Head of caudate nucleus (tissue), 42 donors: ENCODE data around the gene TEX101.
"Not testable (repeated sequence)": the region's sequence is repeated elsewhere in the genome, so short reads cannot be mapped to it uniquely, and the experiment has no call there.

Experiments
- DNase-seq, 42 donors: peaks; one replicate each; pipeline versions ENCODE4 v3.0.0 to v3.0.0-alpha.2; 2020 to 2021; ENCODE audit warnings: mixed read lengths in 7 of 42
- intact Hi-C: fragments of 100-400 bp; cut with DNase I; formaldehyde crosslinking; loops from one replicate; pipeline ENCODE4 v1.15.0; 2022

The TEX101 gene

GRCh38 chr19:43444091-43444490 lies 29.4 kb downstream of the TEX101 start:
- intact Hi-C loops = not testable (repeated sequence)

GRCh38 chr19:43444531-43445287 lies 30.0 kb downstream of the TEX101 start:
- intact Hi-C loops = loop anchor here (5.0 kb wide), 1 partner anchor 58 kb away; the partner anchor contains the start of gene PHLDB3

More at GRCh38 chr19:43444091-43444490, 29.4 kb downstream of the TEX101 start:
- DNase-seq = not testable (repeated sequence)

GRCh38 chr19:43445426-43445825 lies 30.7 kb downstream of the TEX101 start:
- intact Hi-C loops = loop anchor here (5.0 kb wide), 1 partner anchor 57 kb away; the partner anchor contains the start of gene PHLDB3
- DNase-seq = no peak

More at GRCh38 chr19:43444531-43445287, 30.0 kb downstream of the TEX101 start:
- DNase-seq = no peak

- intact Hi-C loops = loop anchor here (2.0 to 5.0 kb wide), 2 partner anchors 55 to 72 kb away; partner anchors contain the start of gene PHLDB3
- peak; percentile 60 to 92 (median 84) for DNase-seq
Observed at GRCh38 chr19:43446746-43447489, 32.2 kb downstream of the TEX101 start.

GRCh38 chr19:43447655-43448054 lies 33.0 kb downstream of the TEX101 start:
- intact Hi-C loops = loop anchor here (2.0 to 5.0 kb wide), 2 partner anchors 55 to 71 kb away; partner anchors contain the start of gene PHLDB3

GRCh38 chr19:43450545-43450997 lies 35.9 kb downstream of the TEX101 start:
- no peak for DNase-seq
- intact Hi-C loops = no loop called here

More at GRCh38 chr19:43447655-43448054, 33.0 kb downstream of the TEX101 start:
- DNase-seq = no peak

DNA sequence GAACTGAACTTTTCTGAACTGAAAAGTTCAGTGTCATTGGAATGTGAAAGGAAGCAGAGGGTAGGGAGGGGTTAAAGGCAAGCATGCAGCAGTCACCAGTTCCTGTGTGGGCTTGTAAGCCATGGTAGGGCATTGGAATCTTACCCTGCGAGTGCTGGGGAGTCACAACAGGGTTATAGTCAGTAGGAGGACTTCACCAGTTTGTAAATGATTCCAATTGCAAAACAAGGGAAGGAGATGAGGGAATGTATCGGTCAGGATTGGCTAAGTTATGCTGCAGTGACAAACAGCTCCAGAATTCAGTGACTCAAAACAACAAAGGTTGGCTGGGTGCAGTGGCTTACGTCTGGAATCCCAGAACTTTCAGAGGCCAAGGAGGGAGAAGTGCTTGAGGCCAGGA lies 37.9 kb downstream of the TEX101 start:
- intact Hi-C loops = no loop called here

GRCh38 chr19:43454031-43454430 lies 39.3 kb downstream of the TEX101 start:
- intact Hi-C loops = no loop called here
- no peak for DNase-seq

More for the DNA sequence above, 37.9 kb downstream of the TEX101 start:
- no peak for DNase-seq

DNA sequence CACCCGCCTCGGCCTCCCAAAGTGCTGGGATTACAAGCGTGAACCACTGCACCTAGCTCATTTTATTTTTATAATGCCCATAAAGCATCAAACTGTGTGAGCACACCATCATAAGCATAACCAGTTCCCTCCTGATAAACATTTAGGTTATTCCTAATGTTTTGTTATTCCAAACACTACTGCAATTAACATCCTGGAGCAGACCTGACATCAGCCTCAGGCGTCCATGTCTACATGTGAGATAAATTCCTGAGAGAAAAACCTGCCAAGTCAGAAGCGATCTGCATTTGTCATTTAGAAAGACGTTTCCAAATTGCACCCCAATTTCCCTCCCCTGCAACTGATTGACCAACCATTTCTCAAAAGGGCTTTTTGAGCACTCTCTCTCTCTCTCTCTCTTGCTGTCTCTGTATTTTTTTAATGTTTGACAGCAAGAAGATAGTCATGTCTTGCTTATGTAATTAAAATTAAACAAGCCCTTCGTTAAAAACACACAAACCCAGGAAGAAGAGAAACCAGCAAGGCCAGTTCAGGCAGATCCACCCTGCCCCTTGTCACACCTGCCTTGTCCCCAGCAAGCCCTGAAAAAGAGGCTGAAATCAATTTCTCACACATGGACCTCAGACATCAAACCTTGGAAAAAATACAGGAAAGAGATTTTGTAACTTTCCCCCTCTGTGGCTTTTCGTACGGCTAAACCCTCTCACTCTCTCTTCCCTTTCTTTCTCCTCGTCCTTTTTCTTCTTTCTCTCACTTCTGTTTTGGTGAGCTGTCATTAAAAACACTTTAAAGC lies 40.8 kb downstream of the TEX101 start:
- intact Hi-C loops = no loop called here
- no peak for DNase-seq

- intact Hi-C loops = no loop called here
- no peak for DNase-seq
Observed at GRCh38 chr19:43457809-43458208, 43.1 kb downstream of the TEX101 start.

DNA sequence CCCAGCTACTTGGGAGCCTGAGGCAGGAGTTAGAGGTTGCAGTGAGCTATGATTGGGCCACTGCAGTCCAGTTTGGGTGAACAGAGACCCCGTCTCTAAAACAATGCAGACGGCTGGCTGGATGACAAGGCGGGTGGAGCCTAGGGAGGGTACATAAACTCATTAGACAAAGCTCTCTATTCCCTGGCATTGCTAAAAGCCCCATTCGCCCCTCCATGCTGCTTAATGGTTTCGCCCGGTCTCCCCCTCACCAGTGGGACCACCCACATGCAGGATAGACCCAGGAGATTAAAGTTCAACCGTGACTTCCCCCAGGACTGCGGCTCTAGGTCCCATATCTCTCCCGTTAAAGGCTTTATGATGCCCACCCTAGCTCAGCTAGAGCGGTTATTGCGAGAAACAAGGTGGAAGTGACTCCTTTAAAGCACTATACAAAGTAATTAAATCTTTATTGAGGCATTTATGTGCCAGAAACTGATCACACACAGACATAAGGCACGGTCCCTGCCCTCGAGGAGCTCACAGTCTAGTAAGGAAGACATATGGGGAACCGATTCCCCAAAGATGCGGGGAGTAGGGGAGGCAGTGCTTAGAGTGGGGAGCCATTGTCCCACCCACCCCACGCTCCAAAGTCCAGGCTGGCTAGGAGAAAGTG lies 45.8 kb downstream of the TEX101 start:
- intact Hi-C loops = no loop called here
- no peak for DNase-seq

- DNase-seq = no peak
- intact Hi-C loops = no loop called here
Observed at GRCh38 chr19:43461303-43461702, 46.6 kb downstream of the TEX101 start.

GRCh38 chr19:43462383-43462782 lies 47.7 kb downstream of the TEX101 start:
- intact Hi-C loops = no loop called here
- DNase-seq = no peak

DNA sequence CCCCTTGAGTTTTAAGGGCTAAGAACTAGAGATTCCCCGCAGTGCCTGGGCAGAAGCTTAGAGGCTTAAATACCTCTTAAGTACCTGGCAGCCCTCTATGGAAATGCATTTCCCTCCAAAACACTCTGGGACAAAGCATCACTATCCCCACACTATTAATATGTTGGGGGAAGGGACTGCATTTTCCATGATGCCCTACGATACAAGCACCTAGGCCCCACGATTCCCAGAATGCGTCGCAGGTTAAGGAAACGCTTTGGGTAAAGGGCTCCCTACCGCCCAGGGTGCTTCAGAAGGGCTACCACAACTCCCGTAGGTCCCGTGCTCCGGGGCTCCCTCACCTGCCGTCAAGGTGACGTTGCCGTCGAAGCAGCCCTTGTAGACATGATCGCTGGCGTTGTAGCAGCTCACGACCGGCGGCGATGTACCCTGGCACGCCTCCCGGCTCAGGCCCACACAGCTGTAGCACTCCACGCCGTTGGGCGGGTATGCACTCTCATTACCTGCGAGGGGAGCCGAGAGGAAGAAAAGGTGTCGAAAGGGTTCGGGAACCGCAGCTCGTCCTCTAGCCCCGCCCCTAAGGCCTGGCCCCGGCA lies 48.2 kb downstream of the TEX101 start:
- intact Hi-C loops = no loop called here
- DNase-seq = no peak

GRCh38 chr19:43463381-43464133 lies 48.9 kb downstream of the TEX101 start:
- DNase-seq = peak; percentile 84 to 96 (median 93)
- intact Hi-C loops = no loop called here

- intact Hi-C loops = no loop called here
- DNase-seq = peak; percentile 48 to 84 (median 68)
Observed at GRCh38 chr19:43464134-43464775, 49.6 kb downstream of the TEX101 start.
